Fibroblast of the aortic adventitia (primary cell): ENCODE results near the gene ACTR1B. TPM values are rescaled to one million over a fixed set of nuclear protein-coding genes. Genes with fewer than 3 reads are reported as not detected.
"Not testable (repeated sequence)": the region's sequence is repeated elsewhere in the genome, so short reads cannot be mapped to it uniquely, and the experiment has no call there.

Experiments used
- DNase-seq: peaks from one replicate; pipeline ENCODE4 v3.0.0-alpha.2; 2010; ENCODE audit warnings: low read depth
- H3K4me3 ChIP-seq: 2 replicates; pipeline ENCODE4 v1.5.1; 2011; ENCODE audit warnings: low read depth, mild to moderate bottlenecking, control low read depth, low read length, moderate library complexity
- total RNA-seq: library from RNA; depleted of rRNA; stranded (reverse); fragments of >200 nt; gene quantifications from 2 replicates; pipeline ENCODE4 v1.2.3, GENCODE V29; 2012; ENCODE audit warnings: low replicate concordance
- TF ChIP-seq, protein P1 (sequence below): IDR thresholded peaks from 2 replicates; pipeline ENCODE4 v1.5.1; 2011; ENCODE audit warnings: mild to moderate bottlenecking, low read length, control low read depth, inconsistent platforms; ENCODE audit not compliant: insufficient read depth

Gene ACTR1B
- total RNA-seq, 1 donor = 44.6 TPM

DNA sequence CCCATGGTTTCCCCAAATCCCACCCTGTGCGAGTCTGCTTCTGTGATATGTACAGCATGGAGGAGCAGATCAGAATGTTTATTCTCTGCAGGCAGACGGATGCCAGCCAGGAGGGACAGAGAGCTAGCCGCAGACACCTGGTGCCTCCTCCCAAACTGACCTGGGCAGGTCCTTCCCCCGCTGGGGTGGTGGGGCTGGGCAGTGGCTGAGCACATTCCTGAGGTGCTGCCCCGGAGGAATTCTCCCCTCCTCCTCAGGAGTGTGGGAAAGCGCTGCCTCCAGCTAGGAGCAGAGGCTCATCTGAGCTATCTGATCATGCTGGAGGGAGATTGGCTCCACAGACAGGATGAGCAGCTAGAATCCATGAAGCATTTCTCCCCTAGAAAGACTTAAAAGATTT, 27.3 kb upstream of the ACTR1B start:
- H3K4me3 ChIP-seq = no peak overlapping the region
- TF ChIP-seq, protein P1, sequence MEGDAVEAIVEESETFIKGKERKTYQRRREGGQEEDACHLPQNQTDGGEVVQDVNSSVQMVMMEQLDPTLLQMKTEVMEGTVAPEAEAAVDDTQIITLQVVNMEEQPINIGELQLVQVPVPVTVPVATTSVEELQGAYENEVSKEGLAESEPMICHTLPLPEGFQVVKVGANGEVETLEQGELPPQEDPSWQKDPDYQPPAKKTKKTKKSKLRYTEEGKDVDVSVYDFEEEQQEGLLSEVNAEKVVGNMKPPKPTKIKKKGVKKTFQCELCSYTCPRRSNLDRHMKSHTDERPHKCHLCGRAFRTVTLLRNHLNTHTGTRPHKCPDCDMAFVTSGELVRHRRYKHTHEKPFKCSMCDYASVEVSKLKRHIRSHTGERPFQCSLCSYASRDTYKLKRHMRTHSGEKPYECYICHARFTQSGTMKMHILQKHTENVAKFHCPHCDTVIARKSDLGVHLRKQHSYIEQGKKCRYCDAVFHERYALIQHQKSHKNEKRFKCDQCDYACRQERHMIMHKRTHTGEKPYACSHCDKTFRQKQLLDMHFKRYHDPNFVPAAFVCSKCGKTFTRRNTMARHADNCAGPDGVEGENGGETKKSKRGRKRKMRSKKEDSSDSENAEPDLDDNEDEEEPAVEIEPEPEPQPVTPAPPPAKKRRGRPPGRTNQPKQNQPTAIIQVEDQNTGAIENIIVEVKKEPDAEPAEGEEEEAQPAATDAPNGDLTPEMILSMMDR = no peak
- DNase-seq = no peak

DNA sequence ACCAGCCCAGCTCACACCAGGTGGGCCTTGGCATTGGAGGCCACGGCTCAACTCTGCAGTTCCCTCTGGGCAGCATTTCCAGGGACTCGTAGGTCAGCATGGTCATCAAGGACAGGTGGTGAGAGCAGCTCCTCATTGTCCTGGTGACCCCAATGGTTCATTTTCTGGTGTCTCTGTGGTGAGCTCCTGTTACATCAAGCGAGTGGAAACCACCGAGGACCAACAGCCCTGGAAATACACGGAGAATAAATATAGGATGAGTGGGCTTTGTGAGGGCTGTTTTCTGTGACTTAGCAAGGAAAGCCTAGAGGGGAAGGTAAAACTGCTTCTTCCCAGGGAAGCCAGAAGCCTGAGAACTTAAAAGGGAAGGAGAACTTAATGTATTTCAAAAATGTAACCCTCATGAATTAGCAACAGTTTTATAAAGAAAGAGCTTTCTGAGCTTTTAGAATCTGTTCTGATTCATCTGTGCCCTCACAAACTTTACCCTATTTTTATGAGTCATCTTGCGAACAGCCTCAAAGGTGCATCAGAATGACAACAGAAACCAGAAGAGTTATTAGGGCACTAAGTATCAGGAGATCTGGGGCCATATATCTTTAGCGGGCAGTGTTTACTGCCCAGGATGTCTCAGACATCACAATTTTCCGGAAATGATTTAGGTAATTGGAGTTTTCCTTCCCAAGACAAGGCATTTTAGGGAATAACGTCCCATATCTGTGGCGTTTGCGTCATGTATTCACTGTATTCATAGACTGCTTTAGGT, 24.4 kb upstream of the ACTR1B start:
- TF ChIP-seq, protein P1 = no peak
- no peak for DNase-seq
- no peak overlapping the region for H3K4me3 ChIP-seq

DNA sequence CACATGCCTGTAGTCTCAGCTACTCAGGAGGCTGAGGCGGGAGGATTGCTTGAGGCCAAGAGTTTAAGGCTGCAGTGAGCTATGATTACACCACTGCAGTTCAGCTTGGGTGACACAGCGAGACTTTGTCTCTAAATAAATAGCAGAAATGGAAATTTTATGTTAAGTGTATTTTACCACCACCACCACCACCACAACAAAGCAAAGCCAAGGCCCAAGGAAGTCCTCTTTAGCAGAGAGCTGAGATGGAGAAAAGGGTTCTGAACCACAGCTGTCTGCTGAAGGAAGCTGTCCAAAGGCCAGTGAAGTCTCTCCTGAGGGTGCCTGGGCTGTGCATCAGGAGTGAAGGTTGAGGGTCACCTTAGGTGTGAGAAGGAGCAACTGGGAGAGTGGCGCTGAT, 23.4 kb upstream of the ACTR1B start:
- H3K4me3 ChIP-seq = not testable (repeated sequence)

DNA sequence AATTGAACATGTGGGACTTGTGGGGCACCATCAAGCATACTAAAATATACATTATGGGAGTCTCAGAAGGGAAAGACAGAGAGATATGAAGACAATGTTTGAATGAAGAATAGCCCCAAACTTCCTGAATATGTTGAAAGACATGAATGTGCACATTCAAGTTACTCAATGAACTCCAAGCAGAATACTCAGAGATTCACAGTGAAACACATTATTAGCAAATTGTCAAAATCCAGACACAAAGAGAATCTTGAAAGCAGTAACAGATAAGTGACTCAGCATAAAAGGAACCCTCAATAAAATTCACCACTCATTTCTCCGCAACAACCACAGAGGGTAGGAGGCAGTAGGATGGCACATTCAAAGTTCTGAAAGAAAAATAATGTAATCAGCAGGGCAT, 14.5 kb upstream of the ACTR1B start:
- no peak overlapping the region for H3K4me3 ChIP-seq
- DNase-seq = no peak
- TF ChIP-seq, protein P1 = no peak

More for the DNA sequence above, 23.4 kb upstream of the ACTR1B start:
- DNase-seq = not testable (repeated sequence)

DNA sequence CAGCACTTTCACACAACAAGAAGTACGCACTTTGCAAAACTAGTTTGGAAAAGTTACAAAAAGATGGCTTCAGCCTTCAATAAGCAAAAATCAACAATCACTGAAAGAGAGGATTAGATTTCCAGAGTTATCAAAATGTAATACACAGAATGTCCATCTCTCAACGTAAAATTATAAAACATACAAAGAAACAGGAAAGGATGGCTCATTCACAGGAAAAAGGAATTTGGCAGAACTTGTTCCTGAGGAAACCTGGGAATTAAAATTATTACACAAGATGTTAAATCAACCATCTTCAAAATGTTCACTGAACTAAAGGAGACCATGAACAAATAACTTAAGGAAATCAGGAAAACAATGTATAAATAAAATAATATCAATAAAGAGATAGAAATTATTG, 13.6 kb upstream of the ACTR1B start:
- H3K4me3 ChIP-seq = no peak overlapping the region
- no peak for DNase-seq
- TF ChIP-seq, protein P1 = no peak

DNA sequence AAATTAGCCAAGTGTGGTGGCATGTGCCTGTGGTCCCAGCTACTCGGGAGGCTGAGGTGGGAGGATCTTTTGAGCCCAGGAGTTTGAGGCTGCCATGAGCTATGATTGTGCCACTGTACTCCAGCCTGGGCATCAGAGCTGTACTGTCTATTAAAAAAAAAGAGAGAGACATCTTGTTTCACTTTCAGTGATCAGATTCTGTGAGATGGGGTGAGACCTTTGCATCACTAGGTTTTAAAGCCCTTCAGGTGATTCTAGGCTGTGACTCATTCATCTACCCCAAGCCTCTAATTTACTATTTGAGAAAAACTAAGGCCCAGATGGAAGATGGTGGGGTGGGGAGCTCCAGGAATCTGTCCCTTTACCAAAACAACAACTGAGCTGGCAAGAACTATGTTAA, 12.8 kb upstream of the ACTR1B start:
- DNase-seq = no peak
- H3K4me3 ChIP-seq = no peak overlapping the region
- TF ChIP-seq, protein P1 = no peak

DNA sequence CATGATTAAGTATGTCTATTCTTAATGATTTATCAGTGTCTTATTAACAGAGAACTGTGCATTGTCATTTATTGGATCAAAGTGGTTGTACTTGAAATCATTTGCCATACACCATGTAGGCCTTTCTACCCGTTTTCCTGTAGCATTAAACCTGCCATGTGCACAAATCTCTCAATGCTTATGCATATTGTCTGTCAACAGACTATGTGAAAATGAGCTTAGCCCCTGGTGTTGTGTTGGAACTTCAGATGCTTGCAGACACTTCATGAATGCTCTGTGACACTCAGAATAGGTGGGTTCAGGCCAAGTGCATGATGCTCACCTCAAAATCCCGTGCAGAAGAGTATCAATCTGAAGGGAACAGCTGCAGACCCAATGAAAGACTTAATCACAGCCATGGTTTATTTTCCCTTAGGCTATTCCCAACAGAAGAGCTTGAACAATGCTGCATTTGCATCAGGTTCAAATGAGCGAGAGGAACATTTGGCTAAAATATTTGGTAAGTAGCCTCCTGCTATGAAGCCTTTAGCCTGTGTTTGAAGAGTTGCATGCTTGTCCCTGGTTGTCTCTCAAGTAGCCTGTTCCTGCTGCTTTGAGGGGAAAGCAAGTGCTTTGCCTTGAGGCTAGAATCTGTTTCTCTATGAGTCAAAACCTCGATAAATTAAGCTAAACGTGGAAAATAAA, 11.7 kb upstream of the ACTR1B start:
- TF ChIP-seq, protein P1 = no peak
- DNase-seq = no peak
- H3K4me3 ChIP-seq = no peak overlapping the region
